ENCODE data around the gene CDH23.
A peak's percentile ranks its signal among the peaks of the same experiment; 100 is the strongest.
"Not testable (repeated sequence)": the region's sequence is repeated elsewhere in the genome, so short reads cannot be mapped to it uniquely, and the experiment has no call there.

Gene CDH23

DNA sequence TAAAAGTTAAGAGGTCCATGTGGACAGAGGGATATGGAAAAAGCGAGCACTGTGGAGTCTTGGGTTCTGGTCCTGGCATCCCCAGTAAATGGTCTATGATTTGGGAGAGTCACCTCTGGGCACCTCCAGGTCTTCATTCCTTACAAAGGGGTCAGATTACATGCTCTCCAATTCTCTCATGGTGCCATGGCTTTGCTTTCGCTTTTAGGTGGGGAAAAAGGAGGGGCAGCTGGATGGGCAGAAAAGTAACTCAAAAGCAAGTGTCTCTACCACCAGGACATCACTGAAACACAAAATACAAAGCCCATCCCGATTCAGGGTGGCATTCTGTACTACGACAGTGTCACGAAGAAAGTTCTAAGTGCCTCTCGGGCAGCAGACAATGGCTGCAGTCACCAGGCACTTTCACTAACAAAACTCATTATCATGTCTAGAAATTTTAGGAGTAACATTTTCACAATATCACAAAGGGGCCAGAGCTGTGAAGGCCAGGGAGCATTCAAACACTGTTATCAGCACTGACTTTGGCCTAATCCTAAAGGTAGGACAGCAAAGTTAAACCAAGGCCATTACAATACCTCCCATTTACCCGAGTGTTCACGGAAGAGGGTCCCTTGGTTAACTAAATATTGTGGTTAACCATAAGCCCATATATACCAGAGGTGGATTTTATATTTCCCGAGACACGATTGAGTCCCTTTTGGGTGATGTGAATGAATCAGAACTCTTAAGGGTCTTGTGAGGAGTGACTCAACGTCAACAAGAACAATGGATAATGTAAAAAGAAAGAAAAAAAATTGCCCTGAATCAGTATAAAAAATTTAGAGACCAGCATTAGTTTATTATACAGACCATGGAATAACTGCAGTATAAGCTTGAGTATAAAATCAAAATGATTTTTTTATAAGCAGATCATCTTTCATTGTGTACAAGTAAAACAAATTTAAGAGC lies 451.9 kb downstream of the CDH23 start:
- DNase-seq: no peak

DNA sequence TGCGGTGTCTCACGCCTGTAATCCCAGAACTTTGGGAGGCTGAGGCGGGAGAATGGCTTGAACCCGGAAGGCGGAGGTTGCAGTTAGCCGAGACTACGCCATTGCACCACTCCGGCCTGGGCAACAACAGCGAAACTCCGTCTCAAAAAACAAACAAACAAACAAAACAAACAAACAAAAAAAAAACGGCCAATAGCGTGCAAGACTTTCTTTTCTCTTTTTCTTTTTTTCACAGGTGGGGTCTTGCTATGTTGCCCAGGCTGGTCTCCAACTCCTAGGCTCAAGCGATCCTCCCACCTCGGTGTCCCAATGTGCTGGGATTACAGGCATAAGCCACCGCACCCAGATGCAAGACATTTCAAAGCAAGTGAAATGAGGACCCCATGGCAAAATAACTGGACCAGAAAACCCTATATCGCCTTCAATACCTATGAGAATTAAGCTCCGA lies 452.8 kb downstream of the CDH23 start:
- no peak for DNase-seq

DNA sequence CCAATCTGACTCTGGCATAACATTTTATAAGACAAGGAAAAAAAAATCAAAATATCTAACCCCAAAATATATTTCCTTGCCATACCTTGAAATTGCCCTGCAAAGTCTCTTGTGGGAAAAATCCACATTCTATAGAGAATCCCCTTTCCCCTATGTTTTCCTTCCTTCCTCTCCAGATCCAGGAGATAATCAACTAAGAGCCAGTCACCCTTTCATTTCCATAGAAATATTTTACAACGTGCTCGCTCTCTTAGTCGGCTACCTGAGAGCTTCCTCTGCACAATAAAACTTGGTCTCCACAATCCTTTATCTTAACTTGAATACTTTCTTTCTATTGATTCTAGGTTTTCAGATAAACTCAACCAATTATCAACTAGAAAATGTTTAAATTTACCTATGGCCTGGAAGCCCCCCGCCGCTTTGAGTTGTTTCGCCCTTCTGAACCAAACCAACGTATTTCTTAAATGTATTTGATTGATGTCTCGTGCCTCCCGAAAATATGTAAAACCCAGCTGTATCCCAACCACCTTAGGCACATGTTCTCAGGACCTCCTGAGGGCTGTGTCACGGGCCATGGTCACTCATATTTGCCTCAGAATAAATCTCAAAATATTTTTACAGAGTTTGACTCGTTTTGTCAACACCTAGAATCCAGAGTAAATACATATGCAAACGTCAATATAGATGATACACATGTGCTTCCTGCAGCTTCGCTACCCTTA lies 453.5 kb downstream of the CDH23 start:
- no peak for DNase-seq

DNA sequence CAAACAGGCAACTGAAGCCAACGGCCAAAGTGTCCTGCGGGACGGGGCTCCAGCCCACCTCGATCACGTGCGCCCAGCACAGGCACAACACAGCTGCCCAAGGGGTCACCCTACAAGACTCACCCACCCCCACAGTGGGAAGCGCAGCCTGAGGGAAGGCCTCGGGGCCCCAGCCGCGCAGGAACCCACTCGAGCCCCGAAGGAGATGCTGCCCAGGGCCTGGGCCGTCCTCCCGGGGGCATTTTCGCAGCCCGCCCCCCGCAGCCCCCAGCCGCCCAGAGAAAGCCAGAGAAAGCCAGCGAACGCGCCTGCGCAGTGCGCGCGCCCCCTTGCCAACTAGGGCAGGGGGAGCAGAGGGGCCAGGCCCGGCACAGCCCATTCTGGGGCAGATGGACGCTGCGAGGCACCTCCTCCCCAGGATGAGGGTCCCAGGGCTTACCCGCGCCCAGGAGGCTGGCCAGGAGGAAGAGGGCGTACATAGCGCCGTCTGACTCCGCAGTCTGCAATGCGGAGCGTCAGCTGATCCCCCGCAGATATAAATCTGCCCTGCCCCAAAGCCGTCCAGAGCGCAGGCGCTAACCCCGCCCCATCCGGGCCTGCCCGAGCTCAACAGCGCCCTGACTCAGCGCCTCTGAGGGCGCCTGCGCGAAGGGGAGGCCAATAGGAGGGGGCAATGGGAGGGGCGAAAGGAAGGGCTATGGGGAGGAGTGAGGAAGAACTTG lies 454.2 kb downstream of the CDH23 start, which contains the start of gene PSAP:
PSAP (minus strand) TSS at position 509 of the 722 bp plus-strand sequence; CDS start at position 479, 30 bp downstream.
- peak; percentile 90 for DNase-seq

DNA sequence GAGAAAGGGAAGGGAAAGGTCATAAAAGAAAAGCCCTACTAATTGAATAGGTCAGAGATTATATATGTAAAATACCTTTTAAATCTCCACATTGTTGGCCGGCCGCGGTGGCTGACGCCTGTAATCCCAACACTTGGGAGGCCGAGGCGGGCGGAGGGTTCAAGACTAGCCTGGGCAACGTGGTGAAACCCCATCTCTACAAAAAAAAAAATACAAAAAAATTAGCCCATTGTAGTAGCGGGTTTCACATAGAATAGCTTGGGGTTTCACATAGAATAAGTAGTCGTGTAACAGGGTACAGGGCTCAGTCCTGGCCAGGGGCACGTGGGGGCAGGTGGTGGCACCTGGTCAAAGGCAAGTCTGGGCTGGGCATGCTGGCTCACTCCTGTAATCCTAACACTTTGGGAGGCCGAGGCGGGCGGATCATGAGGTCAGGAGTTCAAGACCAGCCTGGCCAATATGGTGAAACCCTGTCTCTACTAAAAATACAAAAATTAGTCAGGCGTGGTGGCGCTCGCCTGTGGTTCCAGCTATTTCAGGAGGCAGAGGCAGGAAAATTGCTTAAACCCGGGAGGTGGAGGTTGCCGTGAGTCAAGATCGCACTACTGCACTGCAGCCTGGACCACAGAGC lies 454.9 kb downstream of the CDH23 start:
- DNase-seq: not testable (repeated sequence)

DNA sequence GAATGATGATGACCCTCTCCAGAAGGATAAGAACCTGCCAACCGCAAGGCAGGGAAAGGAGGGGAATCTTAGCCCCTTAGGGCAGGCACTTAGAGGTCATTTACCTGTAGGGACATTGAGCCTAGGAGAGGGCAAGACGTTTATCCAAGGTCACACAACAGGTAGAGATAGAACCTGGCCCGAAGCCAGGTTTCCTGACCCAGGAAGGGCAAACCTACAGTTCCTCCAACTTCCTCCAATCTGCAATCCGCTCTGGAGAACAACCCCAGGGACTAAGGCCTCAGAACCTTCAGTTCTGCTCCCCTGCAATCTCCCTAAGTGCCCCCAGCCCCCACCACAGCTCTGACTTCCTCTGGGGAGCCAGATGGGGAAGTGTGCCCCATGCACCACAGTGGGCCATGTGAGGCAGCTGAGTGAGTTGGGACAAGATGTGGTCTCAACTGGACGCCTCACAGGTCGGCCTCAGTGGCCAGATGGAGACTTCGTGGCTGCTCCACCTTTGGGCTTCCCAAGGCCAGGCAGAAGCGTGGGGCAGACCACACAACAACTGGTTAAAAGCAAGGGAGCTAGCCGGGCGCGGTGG lies 455.7 kb downstream of the CDH23 start:
- no peak for DNase-seq

DNA sequence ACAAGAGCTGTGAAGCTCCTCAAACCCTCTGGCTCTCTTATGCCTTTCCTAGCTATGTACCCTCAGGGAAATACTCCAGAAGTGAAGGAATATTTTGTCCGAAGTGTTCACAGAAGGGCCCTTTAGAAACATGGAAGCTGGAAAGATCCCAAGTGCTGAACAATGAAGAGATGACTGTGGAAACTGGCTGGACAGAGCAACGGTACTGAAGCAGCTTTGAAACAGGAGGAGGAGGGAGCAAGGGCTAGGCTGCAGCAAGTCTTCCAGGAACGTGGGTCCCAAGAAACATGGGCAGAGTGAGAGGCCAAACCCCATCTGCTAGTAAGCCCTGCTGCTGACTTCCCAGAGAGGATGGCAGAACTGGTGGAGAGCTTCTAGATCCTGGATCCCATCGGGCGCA lies 457.3 kb downstream of the CDH23 start:
- no peak for DNase-seq

DNA sequence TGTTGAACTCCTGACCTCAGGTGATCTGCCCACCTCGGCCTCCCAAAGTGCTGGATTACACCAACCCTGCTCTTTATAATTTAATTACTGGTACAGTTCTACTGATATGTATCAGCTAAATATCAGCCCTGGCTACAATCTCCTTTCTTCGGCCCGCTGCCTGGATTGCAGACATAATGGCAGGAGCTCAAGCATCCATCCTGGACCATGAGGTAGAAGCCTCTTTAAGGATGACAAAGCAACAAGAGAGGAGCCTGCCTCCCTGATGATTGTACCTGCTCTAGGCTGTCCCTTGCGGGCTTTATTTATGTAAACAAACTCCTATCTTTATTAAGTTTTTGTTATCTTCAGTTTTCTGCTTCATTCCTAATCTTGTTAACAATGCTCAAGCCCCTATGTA lies 459.9 kb downstream of the CDH23 start:
- no peak for DNase-seq

DNA sequence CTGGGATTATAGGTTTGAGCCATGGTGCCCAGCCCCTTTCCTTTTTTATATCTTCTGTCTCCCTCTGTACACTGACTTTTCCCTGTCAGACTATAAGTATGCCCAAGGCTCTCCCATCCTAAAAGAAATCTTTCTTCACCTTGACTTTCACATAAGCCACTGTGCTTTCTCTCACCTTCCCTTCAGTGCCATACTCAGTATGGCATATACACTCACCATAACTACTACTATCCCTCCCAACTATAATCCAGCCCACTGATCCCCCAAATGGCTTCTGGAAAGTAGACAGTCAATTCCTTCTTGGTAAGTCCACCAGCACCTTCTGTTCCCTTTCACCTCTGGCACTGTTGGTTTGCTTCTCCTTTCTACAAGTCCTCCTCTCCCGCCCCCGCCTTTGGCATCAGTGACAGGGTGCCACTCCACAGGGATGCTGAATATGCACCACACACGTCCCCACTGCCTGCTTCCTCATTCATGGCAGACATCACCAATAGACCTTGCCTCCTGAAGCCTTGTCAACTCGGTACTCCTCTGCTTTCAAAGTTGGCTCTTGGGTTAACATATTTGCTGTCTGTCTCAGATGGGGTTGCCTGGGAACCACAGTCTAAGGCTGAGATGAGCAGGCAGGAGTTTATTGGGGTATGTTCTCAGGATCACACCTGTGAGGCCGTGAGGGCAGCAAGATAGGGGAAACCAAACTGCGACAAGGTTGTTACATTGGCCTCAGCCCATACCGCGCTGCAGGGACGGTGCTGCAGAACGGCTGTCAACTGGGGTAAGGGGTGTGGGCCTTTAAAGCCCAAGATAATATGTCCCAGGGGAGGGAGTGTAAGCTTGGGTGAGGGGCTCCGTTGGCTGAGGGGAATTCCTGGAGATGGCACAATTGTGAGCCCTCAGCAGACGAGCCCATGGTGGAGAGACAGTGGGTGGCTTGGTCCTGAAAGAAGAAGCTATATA lies 461.5 kb downstream of the CDH23 start:
- DNase-seq: no peak

DNA sequence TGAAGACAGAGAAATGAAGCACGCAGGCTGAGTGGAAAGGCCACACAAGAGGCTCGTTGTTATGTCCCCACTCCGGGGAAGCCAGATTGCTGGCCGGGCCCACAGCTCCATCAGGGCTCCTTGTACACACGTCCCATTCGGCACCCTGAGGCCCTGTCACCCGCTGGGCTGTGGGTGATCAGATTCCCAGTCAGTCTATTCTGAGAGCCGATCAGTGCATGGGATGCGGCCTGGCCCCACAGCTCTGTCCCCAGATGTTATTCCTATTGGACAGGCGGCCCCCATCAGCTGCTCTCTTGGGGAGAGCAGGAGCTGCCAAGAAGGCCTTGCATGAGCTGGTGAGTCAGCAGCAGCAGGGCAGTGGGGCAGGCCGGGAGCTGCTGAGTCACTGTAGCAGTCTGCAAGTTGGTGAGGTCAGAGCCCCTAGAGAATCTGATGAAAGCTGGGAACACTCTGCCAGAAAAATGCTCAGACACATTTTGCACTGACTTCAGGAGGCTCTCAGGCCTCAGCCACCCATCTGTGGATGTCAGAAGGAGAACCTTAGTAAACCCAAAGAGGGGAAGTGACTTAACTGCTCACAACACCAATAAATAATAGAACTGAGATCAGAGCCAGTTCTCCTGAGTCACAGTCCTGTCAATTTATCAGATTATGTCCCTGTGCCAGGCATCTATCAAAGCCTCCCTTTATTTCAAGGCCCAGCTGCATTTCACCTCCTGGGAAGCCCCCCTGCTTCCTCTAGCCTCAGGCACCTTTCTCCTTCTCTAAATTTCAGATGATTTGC lies 463.7 kb downstream of the CDH23 start:
- DNase-seq: peak; percentile 82

DNA sequence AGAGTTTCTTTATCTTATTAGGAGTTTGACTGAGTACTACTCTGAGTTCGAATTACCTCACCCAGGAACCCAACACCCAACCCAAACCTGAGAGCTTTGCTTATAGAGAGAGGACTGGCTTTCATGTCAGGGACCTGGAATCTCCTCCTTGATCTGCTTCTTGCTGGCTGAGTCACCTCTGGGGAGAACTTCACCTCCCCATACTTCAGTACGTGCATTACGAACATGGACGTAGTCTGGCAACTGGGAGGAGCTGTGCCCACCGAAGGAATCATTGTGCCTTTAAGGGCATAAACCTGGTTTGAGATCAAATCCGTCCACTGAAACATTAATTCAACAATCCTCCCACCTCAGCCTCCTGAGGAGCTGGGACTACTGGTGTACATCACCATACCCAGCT lies 466.5 kb downstream of the CDH23 start:
- no peak for DNase-seq

DNA sequence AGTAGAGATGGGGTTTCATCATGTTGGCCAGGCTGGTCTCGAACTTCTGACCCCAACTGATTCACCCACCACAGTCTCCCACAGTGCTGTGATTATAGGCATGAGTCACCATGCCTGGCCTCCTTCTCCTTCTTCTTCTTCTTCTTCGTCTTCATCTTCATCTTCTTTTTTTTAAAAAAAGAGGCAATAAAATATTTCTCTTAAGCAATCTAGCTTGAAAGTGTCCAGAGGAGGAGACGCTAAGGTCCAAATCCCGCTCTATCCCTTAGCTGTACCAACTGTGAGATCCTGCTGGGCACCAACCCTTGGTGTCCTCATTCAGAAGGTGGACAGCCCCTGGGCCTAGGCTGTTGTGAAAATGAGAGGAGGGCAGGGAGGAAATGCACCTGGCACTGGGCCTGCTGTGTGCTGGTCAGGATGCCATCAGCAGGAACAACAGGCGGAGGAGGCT lies 468.2 kb downstream of the CDH23 start:
- DNase-seq: no peak
